NCI-H1930 (cell line): ENCODE measurements around the gene EIF4A3.

Experiments used
- DNase-seq, 2 experiments: peaks; one replicate each; lab custom pipeline; 2025; lab: John Stamatoyannopoulos, UW

The EIF4A3 gene

GRCh38 chr17:80112471-80113032, 34.4 kb downstream of the EIF4A3 start:
- no peak for DNase-seq

DNA sequence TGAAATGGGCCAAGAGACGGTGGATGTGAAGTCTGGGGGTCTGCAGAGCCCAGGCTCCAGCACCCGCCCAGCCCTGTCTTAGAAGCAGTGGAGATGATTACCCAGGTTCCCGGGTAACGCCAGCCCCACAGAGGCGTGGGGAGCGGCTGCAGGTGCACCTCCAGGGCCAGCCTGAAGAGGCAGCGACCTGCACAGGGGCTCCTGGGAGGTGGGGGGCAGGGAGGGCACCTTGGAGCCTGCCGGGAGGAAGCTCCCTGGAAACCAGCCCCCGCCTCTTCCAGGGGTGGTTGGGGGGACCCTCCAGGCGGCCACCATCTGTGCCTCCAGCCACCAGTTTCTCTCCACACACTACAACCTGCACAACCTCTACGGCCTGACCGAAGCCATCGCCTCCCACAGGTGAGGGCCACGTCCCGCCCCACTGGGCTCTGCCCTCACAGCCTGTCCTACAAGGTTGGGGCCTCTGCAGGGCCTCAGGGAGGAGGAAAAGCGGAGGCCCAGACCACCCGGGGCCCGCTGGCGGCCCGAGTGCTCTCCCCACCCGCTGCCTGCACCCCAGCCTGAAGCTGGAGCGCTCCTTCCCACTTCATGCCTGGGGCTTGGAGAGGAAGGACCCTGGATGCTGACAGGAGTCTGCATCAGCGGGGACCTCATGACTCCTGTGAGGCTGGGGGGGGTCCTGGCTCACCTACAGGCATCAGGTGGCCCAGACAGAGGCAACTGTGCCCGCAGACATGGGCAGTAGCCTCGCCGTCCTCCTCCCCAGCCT, 35.0 kb downstream of the EIF4A3 start:
- DNase-seq: no peak

- no peak for DNase-seq
Observed at GRCh38 chr17:80110927-80111701, 35.8 kb downstream of the EIF4A3 start.

DNA sequence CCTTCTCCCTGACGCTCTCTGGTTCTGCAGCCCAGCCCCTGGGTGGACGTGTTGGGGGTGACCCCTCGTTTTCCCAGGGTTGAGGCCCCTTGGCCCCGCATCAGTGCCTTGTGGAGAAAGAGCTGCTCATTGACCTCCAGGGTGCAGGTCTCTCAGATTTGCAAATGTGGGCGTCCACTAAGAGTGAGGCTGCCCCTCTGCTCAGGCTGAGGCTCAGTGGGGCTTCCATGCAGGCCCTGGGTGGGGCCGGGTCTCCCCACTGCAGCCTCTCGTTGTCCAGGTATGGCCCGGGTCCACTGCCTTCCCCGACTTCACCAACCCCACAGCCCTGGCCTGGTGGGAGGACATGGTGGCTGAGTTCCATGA, 36.5 kb downstream of the EIF4A3 start:
- no peak for DNase-seq

DNA sequence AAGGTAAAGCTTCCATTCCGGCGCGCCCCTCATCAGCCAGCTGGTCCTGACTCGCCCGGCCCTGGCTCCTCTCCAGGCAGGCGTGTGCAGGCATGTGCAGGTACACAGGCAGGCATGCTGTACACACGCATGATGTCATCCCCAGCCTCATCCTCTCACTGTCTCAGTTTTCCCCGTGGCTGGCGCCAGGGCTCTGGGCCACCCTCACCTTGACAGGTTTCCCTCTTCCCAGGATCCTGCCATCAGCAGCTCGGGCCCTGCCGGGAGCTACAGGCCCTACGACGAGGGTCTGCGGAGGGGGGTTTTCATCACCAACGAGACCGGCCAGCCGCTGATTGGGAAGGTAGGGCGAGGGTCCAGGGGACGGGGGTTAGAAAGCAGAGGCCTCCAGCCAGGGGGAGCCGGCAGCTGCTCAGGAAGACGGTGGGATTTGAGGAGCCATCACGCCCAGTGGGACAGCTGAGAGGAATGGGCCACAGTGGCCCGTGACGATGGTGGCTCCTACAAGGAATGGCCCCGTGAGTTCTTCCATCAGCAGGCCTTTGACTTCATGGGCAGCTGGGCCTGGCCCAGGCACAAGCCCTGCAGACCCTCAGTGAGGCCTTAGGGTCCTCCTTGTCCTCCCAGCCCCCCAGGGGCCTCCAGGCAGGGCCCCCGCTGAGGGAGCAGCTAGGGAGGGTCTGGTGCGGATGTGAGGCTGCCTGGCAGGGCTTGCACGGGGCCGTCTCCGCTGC, 37.0 kb downstream of the EIF4A3 start:
- no peak for DNase-seq

DNA sequence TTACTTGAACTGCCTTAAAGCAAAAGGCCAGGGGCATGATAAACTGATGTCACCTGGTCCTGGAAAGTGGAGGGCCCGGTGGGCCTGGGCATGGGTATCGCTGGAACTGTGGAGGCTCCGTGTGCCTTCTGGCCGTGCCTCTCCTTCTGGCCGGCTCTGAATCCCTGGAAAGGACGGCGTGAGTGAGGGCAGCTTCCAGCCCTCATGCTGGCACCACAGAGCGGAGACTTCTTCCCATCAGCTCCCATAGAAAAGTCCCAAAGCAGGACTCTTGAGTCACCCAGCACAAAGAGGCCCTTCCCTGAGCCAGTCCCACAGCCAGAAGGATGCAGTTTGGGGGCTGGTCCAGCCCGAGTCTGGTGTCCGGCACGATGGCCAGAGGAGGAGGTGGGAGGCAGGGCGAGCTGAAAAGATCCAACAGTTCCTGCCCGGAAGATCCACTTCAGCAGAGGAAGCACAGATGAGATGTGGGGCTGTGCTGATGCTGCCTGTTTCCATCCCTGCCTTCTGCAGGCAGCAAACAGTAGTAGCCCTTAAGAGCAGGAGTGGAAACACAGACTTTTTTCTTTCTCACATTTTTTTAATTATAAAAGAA, 37.8 kb downstream of the EIF4A3 start:
- DNase-seq: no peak

GRCh38 chr17:80108036-80108971, 38.6 kb downstream of the EIF4A3 start:
- no peak for DNase-seq

GRCh38 chr17:80107231-80108021, 39.5 kb downstream of the EIF4A3 start:
- DNase-seq: no peak

GRCh38 chr17:80106751-80107150, 40.2 kb downstream of the EIF4A3 start:
- no peak for DNase-seq

- DNase-seq: no peak
Observed at GRCh38 chr17:80106176-80106575, 40.8 kb downstream of the EIF4A3 start.

- no peak for DNase-seq
Observed at GRCh38 chr17:80105762-80106161, 41.2 kb downstream of the EIF4A3 start.

DNA sequence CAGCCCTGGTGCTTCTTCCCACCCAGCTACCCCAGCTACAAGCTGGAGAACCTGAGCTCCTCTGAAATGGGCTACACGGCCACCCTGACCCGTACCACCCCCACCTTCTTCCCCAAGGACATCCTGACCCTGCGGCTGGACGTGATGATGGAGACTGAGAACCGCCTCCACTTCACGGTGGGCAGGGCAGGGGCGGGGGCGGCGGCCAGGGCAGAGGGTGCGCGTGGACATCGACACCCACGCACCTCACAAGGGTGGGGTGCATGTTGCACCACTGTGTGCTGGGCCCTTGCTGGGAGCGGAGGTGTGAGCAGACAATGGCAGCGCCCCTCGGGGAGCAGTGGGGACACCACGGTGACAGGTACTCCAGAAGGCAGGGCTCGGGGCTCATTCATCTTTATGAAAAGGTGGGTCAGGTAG, 42.0 kb downstream of the EIF4A3 start:
- no peak for DNase-seq

DNA sequence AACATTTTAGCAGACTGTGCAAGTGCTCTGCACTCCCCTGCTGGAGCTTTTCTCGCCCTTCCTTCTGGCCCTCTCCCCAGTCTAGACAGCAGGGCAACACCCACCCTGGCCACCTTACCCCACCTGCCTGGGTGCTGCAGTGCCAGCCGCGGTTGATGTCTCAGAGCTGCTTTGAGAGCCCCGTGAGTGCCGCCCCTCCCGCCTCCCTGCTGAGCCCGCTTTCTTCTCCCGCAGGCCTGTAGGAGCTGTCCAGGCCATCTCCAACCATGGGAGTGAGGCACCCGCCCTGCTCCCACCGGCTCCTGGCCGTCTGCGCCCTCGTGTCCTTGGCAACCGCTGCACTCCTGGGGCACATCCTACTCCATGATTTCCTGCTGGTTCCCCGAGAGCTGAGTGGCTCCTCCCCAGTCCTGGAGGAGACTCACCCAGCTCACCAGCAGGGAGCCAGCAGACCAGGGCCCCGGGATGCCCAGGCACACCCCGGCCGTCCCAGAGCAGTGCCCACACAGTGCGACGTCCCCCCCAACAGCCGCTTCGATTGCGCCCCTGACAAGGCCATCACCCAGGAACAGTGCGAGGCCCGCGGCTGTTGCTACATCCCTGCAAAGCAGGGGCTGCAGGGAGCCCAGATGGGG, 42.5 kb downstream of the EIF4A3 start:
- DNase-seq: no peak

- DNase-seq: no peak
Observed at GRCh38 chr17:80103449-80104085, 43.4 kb downstream of the EIF4A3 start.

- no peak for DNase-seq
Observed at GRCh38 chr17:80102664-80103448, 44.1 kb downstream of the EIF4A3 start.

- no peak for DNase-seq
Observed at GRCh38 chr17:80101946-80102663, 44.8 kb downstream of the EIF4A3 start.
